Measurements from ENCODE around the gene ALK.

The ALK gene

GRCh38 chr2:29920130-29920577 is 1.2 kb downstream of the ALK start:
- H3K36me3 ChIP-seq (ENCODE audit: insufficient read depth, low read length), result no peaks in the 10 kb centered on the region
- TF ChIP-seq CTCF (IDR thresholded peaks at IDR 0.05; ENCODE audit: borderline replicate concordance, extremely low read depth, low read length, poor library complexity, severe bottlenecking), result no peak
- no peak for TF ChIP-seq EZH2 (IDR thresholded peaks at IDR 0.05; ENCODE audit: borderline replicate concordance, low read depth, low read length, severe bottlenecking)
- H3K9ac ChIP-seq (ENCODE audit: low read depth, low read length), result no peak overlapping the region
- DNase-seq (peak; percentile 16), ATAC-seq (ENCODE audit: insufficient read depth, low read depth) (no peak)
- peaks cover 8% of the 10 kb centered on the region for H3K27me3 ChIP-seq (ENCODE audit: insufficient read depth, low read length, poor library complexity)
- H3K4me3 ChIP-seq (ENCODE audit: low read depth in 1 of 2, low read length in 2 of 2), result no peak overlapping the region
- H3K4me1 ChIP-seq (ENCODE audit: insufficient read depth, low read length), result no peaks in the 10 kb centered on the region
- no peak overlapping the region for H3K27ac ChIP-seq (ENCODE audit: low read length)
- H3K9me3 ChIP-seq (ENCODE audit: insufficient read depth, low read length, severe bottlenecking), result no peaks in the 10 kb centered on the region
- H3K79me2 ChIP-seq (ENCODE audit: insufficient read depth, low read length), result no peaks in the 10 kb centered on the region
- no peak overlapping the region for H3K4me2 ChIP-seq (ENCODE audit: insufficient read depth, low read length)
- no peak overlapping the region for H2AFZ ChIP-seq (ENCODE audit: low read depth, low read length)
- no peaks in the 10 kb centered on the region for H4K20me1 ChIP-seq (ENCODE audit: insufficient read depth, low read length)

- Histone ChIP-seq H3K9ac (ENCODE audit: low read depth, low read length) (no peak overlapping the region), H2AFZ (ENCODE audit: low read depth, low read length) (no peak overlapping the region), H3K79me2 (ENCODE audit: insufficient read depth, low read length) (no peaks in the 10 kb centered on the region), H3K36me3 (ENCODE audit: insufficient read depth, low read length) (no peaks in the 10 kb centered on the region), H3K9me3 (ENCODE audit: insufficient read depth, low read length, severe bottlenecking) (no peaks in the 10 kb centered on the region), H4K20me1 (ENCODE audit: insufficient read depth, low read length) (no peaks in the 10 kb centered on the region), H3K27ac (ENCODE audit: low read length) (no peak overlapping the region), H3K4me3 (ENCODE audit: low read depth in 1 of 2, low read length in 2 of 2) (no peak overlapping the region), H3K4me1 (ENCODE audit: insufficient read depth, low read length) (no peaks in the 10 kb centered on the region), H3K4me2 (ENCODE audit: insufficient read depth, low read length) (no peak overlapping the region), H3K27me3 (ENCODE audit: insufficient read depth, low read length, poor library complexity) (peaks cover 8% of the 10 kb centered on the region)
- TF ChIP-seq CTCF (IDR thresholded peaks at IDR 0.05; ENCODE audit: borderline replicate concordance, extremely low read depth, low read length, poor library complexity, severe bottlenecking) (no peak), EZH2 (IDR thresholded peaks at IDR 0.05; ENCODE audit: borderline replicate concordance, low read depth, low read length, severe bottlenecking) (no peak)
- ATAC-seq (ENCODE audit: insufficient read depth, low read depth) (no peak), DNase-seq (no peak)
Measured at GRCh38 chr2:29918941-29919340, 2.4 kb downstream of the ALK start.

- Histone ChIP-seq H2AFZ (ENCODE audit: low read depth, low read length) (no peak overlapping the region), H3K4me1 (ENCODE audit: insufficient read depth, low read length) (no peaks in the 10 kb centered on the region)
- no peak for ATAC-seq (ENCODE audit: insufficient read depth, low read depth)
Measured at GRCh38 chr2:29917781-29918180, 3.6 kb downstream of the ALK start.

More at GRCh38 chr2:29917781-29918180, 3.6 kb downstream of the ALK start:
- Histone ChIP-seq H3K4me3 (ENCODE audit: low read depth in 1 of 2, low read length in 2 of 2) (no peak overlapping the region), H4K20me1 (ENCODE audit: insufficient read depth, low read length) (no peaks in the 10 kb centered on the region), H3K9ac (ENCODE audit: low read depth, low read length) (no peak overlapping the region), H3K36me3 (ENCODE audit: insufficient read depth, low read length) (no peaks in the 10 kb centered on the region), H3K9me3 (ENCODE audit: insufficient read depth, low read length, severe bottlenecking) (no peaks in the 10 kb centered on the region), H3K4me2 (ENCODE audit: insufficient read depth, low read length) (no peak overlapping the region), H3K27ac (ENCODE audit: low read length) (no peak overlapping the region), H3K79me2 (ENCODE audit: insufficient read depth, low read length) (no peaks in the 10 kb centered on the region), H3K27me3 (ENCODE audit: insufficient read depth, low read length, poor library complexity) (peaks cover 8% of the 10 kb centered on the region)
- DNase-seq, result no peak
- no peak for TF ChIP-seq EZH2 (IDR thresholded peaks at IDR 0.05; ENCODE audit: borderline replicate concordance, low read depth, low read length, severe bottlenecking)
- TF ChIP-seq CTCF (IDR thresholded peaks at IDR 0.05; ENCODE audit: borderline replicate concordance, extremely low read depth, low read length, poor library complexity, severe bottlenecking), result no peak

All from DND-41 (cell line).